ENCODE measurements around the gene SOHLH1.

The SOHLH1 gene

DNA sequence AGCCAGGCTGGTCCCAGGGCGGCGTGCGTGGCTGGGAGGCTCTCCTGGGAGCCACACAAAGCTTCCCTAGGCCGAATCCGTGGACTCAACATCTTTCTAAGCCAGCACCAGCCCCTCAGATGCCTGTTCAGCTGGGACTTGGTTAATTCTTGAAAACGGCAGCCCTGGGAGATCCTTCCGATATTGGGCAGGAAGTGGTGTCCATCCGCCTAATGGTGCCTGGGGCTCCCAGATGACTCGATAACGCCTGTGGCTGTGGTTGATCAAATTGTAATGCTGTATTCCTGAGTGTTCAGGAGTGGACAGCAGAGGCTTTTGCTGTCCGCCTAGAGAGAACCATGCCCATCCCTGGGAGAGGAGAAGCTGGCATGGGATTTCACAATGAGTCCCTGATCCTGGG is 16.8 kb upstream of the SOHLH1 start:
- H3K27ac ChIP-seq = no peak overlapping the region
- TF ChIP-seq, protein P1, sequence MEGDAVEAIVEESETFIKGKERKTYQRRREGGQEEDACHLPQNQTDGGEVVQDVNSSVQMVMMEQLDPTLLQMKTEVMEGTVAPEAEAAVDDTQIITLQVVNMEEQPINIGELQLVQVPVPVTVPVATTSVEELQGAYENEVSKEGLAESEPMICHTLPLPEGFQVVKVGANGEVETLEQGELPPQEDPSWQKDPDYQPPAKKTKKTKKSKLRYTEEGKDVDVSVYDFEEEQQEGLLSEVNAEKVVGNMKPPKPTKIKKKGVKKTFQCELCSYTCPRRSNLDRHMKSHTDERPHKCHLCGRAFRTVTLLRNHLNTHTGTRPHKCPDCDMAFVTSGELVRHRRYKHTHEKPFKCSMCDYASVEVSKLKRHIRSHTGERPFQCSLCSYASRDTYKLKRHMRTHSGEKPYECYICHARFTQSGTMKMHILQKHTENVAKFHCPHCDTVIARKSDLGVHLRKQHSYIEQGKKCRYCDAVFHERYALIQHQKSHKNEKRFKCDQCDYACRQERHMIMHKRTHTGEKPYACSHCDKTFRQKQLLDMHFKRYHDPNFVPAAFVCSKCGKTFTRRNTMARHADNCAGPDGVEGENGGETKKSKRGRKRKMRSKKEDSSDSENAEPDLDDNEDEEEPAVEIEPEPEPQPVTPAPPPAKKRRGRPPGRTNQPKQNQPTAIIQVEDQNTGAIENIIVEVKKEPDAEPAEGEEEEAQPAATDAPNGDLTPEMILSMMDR (IDR thresholded peaks at IDR 0.05) = no peak
- no peak for TF ChIP-seq ZFX (IDR thresholded peaks at IDR 0.05; ENCODE audit: borderline replicate concordance)

DNA sequence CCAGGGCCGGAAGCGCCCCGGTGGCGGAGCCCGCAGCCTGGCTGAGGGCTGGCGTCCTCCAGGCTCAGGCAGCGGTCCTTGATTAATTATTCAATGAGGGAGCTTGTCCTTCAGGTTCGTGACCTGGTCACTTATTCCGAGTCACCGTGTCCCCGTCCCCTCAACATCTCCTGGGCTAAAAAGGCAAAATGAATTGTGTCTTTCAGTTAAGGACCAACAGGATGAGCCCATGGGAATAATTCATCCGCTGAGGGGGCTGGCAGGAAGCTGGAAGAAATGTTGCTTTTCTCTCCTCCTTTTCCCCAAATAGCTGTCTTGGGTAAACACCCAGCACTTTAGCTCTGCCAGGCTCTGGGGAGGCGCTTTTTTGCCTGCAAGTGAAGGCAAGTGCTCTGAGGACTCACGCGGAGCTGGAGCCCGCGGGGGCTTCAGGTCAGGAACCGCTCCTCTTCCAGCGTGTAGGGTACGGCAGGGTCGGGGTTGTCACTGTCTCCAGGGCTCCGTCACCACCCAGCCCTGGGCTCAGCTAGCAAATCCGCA is 15.8 kb upstream of the SOHLH1 start:
- no peak overlapping the region for H3K27ac ChIP-seq
- TF ChIP-seq ZFX (IDR thresholded peaks at IDR 0.05; ENCODE audit: borderline replicate concordance) = no peak
- TF ChIP-seq, protein P1 (IDR thresholded peaks at IDR 0.05) = no peak

DNA sequence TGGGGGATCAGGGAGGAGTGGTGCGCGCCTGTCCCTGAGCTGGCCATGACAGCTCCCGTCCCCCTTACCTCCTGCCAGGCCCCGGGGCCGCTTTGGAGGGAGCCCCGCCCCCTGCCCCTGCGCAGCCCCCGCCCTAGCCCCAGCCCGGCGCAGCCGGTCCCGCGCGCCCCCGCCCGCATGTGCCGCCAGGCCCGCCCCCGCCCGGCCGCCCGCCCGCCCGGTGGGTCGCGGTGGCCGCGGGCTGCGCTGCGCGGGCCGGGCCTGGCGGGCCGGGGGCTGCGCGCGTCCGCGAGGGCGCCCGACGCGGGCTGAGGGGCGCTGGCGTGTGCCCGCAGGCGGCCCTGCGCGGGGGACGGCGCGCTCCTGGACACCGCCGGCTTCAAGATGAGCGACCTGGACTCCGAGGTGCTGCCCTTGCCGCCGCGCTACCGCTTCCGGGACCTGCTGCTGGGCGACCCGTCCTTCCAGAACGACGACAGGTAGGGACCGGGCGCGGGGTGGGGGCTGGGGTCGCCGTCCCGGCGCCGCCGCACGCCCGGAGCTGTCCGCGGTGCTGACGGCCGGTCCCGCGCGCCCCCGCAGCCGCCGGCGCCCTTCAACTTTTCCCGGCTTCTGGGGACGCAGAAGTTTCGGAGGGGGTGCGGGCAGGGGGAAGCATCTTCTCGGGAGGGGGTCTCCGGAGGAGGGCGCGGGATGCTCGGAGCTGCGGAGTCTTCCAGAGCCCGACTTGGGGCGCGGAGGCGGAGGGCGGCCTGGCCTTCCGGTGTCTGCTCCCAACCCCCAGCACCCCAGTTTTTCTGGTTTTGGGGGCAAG is 15.2 kb upstream of the SOHLH1 start:
- no peak overlapping the region for H3K27ac ChIP-seq

DNA sequence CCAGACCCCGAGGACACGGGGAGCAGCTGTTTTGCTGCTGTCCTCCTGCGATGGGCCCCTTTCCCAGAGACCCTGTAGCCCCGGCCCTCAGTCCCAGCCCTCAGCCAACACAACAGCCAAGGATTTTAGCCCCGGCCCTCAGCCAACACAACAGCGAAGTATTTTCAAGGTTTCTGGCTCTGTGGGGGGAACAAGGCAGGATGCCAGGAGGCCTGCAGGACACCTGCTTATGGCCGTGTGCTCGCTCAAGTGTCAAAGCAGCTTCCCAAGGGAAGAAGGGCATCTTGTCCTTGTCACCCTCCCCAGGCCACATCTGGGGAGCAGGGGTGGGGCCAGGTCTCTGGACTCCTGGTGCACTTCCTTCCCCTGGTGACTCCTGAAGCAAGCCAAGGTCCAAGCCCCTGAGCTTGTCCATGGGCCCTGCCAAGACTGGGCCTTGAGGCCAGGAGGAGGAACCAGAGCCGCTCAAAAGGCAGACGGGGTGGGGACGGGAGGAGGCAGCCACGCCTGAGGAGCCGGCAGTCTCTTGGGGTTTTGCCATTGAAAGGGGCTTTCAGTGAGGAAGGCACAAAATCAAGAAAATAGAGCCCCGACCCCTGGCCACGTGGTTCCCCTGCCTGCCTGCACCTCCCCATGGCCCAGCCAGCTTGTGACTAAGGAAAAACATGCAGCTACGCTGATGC is 13.5 kb upstream of the SOHLH1 start:
- TF ChIP-seq, protein P1 (IDR thresholded peaks at IDR 0.05) = no peak
- no peak for TF ChIP-seq ZFX (IDR thresholded peaks at IDR 0.05; ENCODE audit: borderline replicate concordance)
- H3K27ac ChIP-seq = no peak overlapping the region

More for the DNA sequence above, 15.2 kb upstream of the SOHLH1 start:
- no peak for TF ChIP-seq ZFX (IDR thresholded peaks at IDR 0.05; ENCODE audit: borderline replicate concordance)
- TF ChIP-seq, protein P1 (IDR thresholded peaks at IDR 0.05) = no peak

DNA sequence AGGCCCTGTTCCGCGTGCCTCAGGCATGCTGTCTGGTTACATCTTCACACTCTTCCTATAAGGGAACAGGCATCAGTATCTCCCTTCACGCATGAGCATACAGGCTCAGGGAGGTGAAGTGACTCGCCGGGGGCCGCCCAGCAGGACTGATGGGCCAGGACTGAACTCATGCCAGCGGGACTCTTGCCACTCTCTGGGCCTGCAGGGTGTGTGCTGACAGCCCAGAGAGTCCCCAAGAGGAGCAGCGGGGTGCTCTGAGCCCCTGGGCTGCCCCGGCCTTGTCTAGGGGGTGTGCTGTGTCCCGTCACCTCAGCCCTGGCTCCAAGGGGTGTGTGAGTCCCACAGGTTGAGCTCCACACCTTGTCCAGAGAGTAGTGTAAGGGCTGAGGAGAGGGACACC is 12.6 kb upstream of the SOHLH1 start:
- H3K27ac ChIP-seq = no peak overlapping the region
- TF ChIP-seq, protein P1 (IDR thresholded peaks at IDR 0.05) = no peak

DNA sequence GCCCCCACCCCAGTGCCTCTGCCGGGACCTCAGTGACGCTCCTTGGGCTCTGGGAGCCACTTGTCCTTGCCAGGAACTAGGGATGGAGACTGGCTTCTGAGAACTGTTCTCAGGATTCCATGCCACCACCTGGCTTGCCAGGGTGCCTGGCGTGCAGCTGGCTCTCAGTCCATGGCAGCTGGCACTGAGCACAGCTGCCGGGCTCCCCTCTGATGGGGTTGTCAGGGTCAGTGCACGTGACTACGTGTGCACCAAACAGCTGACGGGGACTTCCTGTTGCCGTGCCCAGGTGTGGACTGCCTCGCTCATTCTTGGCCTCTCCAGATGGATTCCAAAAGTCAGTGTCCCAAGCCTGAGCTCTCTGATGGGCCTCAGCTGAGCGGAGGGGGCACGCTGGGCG is 12.1 kb upstream of the SOHLH1 start:
- TF ChIP-seq, protein P1 (IDR thresholded peaks at IDR 0.05) = no peak
- TF ChIP-seq ZFX (IDR thresholded peaks at IDR 0.05; ENCODE audit: borderline replicate concordance) = no peak
- no peak overlapping the region for H3K27ac ChIP-seq

DNA sequence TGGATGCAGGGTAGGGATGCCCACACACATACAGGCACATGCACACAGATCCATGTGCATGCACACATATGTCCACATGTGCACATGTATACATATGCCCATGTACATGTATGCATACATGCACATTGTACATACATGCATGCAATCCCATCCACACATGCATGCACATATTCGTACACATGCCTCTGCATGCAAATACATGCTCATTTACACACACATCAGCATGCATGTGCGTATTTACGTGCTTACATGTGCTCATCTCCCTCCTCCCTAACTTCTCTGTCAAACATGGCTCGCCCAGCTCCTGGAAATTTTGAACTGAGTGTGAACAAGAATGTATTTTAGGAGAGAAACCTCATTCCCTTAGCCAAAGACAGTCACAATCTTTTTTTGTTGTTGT is 8.9 kb upstream of the SOHLH1 start:
- TF ChIP-seq, protein P1 (IDR thresholded peaks at IDR 0.05) = no peak
- no peak overlapping the region for H3K27ac ChIP-seq
